HFF-Myc (cell line): ENCODE data around the gene TMEM158.

Source experiments
- DNase-seq: peaks from one replicate; pipeline ENCODE4 v3.0.0-alpha.2; 2011; ENCODE audit warnings: low read depth; ENCODE audit errors: extremely low read depth
- H3K4me3 ChIP-seq: replicated peaks from 2 replicates; pipeline ENCODE4 v1.5.1; 2011; ENCODE audit warnings: low read depth, mild to moderate bottlenecking, control low read depth, low read length
- TF ChIP-seq, protein P1 (sequence below): IDR thresholded peaks from 2 replicates; pipeline ENCODE4 v1.5.1; 2012; ENCODE audit warnings: mild to moderate bottlenecking, low read depth, low read length, control low read depth; ENCODE audit errors: missing control alignments

Gene TMEM158

DNA sequence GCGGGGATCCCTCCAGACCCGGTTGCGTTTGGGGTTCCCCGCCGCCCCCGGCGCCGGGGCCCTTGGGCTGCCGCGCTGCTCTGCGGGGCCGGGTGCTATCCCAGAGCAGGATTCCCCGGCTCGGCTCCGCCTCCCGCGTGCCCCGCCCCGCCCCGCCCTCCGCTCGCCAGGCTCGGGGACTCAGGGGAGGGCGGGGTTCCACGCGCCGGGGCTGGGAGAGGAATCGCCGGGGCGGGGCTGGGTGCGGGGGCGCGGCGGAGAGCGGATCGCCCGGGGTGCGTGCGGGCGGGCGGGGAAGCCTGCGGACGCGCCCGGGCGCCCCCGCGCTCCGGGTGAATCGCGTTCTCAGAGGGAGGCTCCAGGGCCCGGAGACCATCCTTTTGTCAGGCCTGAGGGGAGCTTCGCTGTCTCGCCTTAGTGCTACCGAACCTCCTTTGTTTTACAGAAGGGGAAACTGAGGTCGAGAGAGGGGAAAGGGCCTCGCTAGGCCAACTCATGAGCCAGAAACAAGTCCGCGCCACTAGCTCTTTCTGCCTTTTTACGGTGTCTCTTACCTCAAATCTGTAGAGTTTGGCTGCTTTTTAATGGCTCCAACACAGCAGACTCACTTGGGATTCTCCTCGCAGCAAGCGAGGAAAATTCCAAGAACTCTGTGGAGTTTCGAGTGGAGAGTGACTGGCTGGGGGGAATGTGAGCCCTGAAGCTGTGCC lies at the start of gene TMEM158:
TSS of gene TMEM158 (minus strand) at position 82 of the 710 bp plus-strand sequence. CDS start 260 bp downstream, outside the sequence.
- H3K4me3 ChIP-seq, result peak within 1 kb of the TSS; percentile 84
- DNase-seq, result no peak
- TF ChIP-seq, protein P1, sequence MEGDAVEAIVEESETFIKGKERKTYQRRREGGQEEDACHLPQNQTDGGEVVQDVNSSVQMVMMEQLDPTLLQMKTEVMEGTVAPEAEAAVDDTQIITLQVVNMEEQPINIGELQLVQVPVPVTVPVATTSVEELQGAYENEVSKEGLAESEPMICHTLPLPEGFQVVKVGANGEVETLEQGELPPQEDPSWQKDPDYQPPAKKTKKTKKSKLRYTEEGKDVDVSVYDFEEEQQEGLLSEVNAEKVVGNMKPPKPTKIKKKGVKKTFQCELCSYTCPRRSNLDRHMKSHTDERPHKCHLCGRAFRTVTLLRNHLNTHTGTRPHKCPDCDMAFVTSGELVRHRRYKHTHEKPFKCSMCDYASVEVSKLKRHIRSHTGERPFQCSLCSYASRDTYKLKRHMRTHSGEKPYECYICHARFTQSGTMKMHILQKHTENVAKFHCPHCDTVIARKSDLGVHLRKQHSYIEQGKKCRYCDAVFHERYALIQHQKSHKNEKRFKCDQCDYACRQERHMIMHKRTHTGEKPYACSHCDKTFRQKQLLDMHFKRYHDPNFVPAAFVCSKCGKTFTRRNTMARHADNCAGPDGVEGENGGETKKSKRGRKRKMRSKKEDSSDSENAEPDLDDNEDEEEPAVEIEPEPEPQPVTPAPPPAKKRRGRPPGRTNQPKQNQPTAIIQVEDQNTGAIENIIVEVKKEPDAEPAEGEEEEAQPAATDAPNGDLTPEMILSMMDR, result no peak

DNA sequence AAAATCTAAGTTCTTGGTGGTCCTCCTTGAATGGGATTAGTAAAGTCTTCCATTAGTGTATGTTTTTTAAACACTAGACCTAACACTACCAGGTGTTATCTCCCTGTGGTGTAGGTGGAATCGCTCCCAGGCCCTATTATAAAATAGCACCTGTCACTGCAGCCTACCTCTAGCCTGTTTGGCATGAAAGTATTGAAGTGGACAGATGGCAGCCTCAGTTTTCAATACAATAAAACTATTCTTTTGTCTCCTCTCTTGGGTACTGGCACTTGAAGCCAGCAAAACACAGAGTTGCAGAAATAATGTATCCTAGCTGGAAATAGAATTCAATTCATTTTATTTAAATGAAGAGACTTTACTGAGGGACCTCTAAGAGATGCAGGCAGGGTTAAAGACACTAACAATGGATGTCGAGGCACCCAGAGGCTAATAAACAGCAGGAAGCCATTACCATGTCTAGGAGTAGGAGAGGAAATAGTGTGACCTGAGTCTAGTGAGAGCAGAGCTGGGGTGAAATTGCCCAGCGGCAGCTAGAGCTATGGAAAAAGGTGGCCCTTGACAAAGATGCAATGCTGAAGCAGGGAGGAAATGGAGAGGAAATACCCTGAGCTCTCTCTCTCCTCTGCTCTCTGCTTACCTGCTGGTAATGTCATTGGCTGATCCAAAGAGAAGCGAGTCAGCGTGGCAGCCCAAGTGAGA lies 49.1 kb upstream of the TMEM158 start:
- DNase-seq, result no peak
- TF ChIP-seq, protein P1, result no peak
- H3K4me3 ChIP-seq, result no peak overlapping the region

DNA sequence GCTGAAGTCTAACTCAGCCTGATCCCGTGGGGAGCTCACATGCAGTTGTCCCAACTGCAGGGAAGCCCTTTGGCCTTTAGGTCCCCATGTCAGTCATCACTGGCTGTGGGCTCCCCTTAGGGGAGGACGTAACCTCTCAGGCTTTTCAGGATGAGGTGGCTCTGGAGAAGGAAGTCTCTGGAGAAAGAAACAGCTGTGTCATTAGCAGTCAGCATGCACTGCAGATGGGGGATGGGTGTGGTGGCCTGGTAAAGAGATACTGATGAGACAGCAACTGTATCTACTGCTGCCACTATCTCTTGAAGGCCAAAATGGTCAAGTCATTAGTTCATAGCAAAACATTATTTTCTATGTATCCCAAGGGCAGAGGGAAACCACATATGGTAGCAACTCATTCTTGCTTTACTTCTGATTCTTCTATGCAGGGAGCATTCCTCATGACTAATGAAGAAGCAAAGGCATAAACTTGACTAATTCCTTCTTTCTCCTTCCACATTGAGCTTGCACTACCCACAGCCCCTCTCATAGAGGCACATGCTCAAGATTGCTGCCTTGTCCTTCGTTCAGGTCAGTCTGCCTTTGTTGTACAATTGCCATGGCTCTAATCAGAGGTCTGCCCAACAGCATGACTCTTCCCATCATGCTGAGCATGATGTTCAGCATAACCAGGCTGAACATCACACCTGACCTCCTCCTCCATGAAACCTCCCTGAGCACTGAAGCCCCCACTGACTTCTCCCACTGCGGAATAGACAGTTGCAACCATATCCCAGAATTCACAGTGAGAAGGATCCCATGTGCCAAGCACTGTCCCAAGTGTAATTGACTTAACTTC lies 47.8 kb upstream of the TMEM158 start:
- no peak overlapping the region for H3K4me3 ChIP-seq
- TF ChIP-seq, protein P1, result no peak
- no peak for DNase-seq

DNA sequence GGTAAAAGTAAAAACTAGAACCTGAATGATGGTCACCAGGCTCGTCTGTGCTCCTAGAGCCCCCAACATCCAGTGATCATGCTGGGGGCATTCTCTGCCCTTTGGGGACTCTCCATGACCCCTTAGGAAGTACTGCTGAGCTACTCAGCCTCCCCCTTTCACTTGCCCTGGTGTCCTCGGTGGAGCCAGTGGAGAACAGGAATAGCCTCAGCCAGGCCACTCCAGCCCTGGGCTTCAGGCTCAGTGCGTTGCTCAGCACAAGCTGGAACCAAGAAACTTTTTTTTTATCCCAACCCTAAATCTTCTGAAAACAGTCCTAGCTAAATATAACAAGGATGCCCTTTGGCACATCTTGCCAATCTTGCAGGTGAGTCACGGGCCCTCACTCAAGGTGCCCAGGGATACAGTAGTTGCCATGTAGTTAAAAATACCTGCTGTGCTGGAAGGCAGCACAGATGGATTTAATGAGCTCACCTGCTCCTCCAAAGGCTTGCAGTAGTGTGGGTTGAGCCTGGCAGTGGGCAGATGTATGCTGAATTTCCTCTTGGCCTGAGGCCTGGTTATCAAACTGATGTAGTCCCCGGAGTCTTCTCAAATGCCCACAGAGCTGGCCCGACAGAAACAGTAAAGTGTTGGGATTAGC lies 46.9 kb upstream of the TMEM158 start:
- DNase-seq, result no peak
- no peak overlapping the region for H3K4me3 ChIP-seq

DNA sequence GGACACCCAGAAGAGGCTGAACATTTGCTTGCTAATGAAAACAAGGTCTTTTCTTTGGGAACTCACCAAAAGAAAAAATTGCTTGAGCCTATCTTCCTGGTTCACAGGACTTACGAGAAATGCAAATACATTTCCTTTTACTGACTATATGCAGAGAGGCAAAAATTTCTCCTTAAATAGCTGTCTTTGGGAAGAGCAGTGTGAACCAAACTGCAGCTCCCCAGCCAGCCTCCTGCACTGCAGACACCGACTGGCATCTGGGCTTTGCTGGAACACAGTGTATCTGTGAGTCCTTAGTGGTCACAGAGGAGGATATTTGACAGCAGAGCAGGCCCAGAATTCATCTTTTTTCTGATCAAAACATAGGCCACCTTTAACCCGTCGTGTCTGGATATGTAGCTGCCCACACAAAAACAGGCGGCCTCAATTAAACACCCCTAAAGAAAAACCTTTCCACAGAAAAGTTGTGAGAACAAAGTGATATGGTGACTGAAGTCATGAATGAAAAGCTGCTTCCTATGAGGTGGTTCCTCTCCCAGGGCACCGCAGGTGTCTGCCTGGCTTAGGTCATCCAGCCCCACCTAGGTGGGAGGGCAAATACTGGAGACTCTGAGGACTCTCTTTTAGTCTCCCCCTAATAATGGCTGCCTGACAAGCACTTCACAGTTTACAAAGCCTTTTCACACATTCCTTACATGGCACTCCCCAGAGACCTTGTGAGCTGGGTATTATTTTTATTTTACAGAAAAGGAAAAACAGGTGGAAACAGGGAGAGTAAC lies 46.1 kb upstream of the TMEM158 start:
- no peak overlapping the region for H3K4me3 ChIP-seq
- DNase-seq, result no peak
- TF ChIP-seq, protein P1, result no peak

More for the DNA sequence above, 46.9 kb upstream of the TMEM158 start:
- TF ChIP-seq, protein P1, result no peak

DNA sequence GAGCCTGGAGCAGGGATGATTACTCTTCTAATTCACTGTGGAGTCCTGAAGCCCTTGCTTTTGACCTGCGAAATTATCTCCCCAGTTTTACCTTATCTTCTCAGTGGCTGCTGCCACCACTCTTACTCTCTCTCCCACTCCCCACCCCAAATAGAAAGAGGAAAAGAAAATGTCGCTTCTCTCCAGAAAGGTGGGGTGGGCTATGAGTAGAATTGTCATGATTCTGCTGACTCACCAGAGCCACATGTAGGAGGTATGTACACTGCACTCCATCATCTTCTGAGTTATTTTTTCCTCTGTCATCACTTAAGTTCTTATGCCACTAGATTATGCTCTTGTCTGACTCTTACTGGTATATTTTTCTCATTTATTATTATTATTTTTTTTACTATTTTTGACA lies 43.9 kb upstream of the TMEM158 start:
- H3K4me3 ChIP-seq, result no peak overlapping the region
- TF ChIP-seq, protein P1, result no peak
- DNase-seq, result no peak
